ENCODE results near the gene ADAMTSL2. TPM values are rescaled to one million over a fixed set of nuclear protein-coding genes. Genes with fewer than 3 reads are reported as not detected.

ADAMTSL2 gene
- total RNA-seq, 3 donors from 2014 or later, result 0.08 to 0.14 TPM; not detected in 1

DNA sequence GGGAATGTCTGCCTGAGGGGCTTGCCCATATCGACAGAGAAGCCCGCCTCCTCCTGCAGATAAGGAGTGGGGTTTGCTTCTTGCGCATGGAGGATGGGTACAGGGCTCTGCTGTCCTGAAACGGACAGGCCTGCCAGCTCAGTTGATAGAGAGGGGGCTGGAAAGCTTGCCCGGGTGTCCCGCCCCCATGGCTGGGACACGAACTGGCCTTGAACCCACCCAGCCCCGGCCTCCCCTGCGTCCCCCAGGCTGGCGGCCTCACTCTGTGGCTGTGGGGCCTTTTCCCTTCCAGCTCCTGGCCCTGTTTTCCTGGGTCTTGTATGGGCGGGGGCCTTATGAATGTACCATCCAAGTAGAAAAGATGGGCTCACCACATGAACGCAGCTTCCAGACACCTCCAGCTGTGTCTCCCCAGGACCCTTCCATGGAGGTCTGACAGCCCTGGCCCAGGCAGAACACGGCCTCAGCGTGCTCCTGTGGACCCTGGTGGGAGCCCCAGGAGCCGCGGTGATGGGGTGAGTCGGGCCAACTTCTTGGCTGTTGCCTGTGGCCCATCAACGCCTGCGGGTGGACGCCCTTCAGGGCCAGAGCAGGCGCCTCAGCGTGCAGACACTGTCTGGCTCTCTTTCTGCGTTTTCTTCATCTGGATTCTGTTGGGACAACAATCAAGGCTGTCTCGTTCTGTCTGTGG, 39.7 kb upstream of the ADAMTSL2 start:
- ATAC-seq, result no peak
- Mint-ChIP-seq H3K36me3 (ENCODE audit: insufficient read depth) (no peaks in the 10 kb centered on the region), H3K27me3 (ENCODE audit: low read depth) (peaks cover 9% of the 10 kb centered on the region), H3K4me3 (no peak overlapping the region), H3K4me1 (ENCODE audit: low read depth) (no peaks in the 10 kb centered on the region), H3K9me3 (no peaks in the 10 kb centered on the region)
- DNase-seq, result no peak

- ATAC-seq, result no peak
- no peaks in the 10 kb centered on the region for H3K36me3 Mint-ChIP-seq (ENCODE audit: insufficient read depth)
- no peak for DNase-seq
- no peaks in the 10 kb centered on the region for H3K4me1 Mint-ChIP-seq (ENCODE audit: low read depth)
- no peaks in the 10 kb centered on the region for H3K9me3 Mint-ChIP-seq
- H3K27me3 Mint-ChIP-seq (ENCODE audit: low read depth), result peaks cover 6% of the 10 kb centered on the region
- no peak overlapping the region for H3K4me3 Mint-ChIP-seq
Observed at GRCh38 chr9:133495327-133496293, 38.9 kb upstream of the ADAMTSL2 start.

DNA sequence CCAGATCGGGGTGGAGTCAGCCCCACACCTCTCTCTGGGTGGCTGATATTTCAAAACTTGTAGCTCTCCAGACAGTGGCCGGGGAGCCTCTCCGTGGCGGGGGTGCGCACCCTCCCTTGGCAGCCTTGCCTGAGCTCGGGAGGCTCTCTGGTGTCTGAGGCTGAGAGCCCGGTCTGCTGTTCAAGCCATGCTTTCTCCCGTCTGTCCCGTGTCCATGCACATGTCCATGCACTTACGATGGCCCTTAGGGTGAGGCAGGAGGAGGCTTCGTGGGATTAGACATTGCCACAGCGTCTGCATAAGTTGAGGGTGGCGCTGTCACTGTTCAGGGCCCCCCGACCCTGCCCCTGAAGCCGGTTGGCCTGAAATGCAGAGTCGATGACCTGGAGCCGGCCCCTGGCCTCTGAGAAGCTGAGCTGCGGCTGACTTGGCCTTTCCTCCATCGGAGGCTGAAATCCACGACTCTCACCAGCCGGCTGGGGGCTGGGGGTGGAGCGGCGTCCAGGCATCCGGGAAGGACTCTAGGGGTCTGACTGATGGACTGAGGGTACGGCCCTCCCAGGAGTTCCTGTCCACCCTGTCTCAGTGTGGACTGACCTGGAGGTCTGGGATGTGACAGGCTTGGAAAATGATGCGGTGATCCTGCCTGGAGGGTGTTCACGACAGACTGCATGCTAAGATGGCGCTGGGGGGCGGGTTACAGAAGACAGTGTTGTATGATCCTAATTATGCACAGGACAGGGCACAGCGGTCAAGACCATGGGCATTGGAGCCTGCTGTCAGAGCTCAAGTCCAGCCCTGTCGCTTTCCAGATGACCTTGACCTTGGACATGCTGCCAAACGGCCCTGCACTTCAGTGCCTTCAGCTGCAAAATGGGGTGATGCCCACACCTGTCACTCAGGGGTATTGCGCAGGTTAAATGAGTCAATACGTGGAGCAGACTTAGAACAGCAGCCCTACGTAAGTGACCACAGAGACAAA, 37.4 kb upstream of the ADAMTSL2 start:
- no peaks in the 10 kb centered on the region for H3K4me1 Mint-ChIP-seq (ENCODE audit: low read depth)
- no peak for DNase-seq
- no peak overlapping the region for H3K4me3 Mint-ChIP-seq
- no peaks in the 10 kb centered on the region for H3K36me3 Mint-ChIP-seq (ENCODE audit: insufficient read depth)
- H3K27me3 Mint-ChIP-seq (ENCODE audit: low read depth), result peaks cover 6% of the 10 kb centered on the region
- peaks cover 11% of the 10 kb centered on the region for H3K9me3 Mint-ChIP-seq
- no peak for ATAC-seq

DNA sequence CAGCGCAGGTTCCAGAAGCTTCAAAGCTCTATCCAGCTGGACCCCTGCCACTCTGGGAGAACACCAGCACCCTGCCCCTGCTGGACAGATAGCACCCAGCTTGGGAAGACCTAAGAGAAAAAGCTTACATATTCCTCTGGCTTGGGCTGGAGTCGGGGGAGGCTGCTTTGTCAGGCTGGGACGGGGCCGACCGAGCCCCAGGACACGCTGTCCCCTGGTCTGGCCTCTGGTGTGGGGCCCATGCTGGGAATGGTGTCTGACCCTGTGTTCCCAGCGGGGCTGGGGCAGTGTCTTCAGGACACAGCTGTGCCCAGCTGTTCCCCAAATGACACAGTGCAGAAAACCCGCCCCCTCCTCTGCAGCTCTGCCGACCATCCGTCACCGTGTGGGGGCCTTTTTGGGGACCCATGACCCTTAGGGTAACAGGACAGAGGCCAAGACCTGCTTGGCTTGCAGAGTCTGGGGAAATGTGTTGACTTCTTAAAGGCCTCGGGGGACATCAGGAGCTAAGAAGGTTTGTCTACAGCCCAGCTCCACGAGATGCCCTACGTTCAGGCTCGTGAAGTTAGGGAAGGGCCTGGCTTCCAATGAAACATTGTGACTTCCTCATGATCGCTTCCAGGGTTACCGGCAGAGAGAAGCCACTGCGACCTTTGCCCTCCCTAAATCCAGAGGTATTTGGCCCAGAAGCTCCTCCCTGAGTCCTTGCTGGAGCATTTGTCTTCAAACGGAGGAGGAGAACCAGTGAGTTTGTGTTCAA, 35.2 kb upstream of the ADAMTSL2 start:
- Mint-ChIP-seq H3K9me3 (peaks cover 16% of the 10 kb centered on the region), H3K4me1 (ENCODE audit: low read depth) (no peaks in the 10 kb centered on the region), H3K27me3 (ENCODE audit: low read depth) (peaks cover 16% of the 10 kb centered on the region), H3K36me3 (ENCODE audit: insufficient read depth) (no peaks in the 10 kb centered on the region), H3K4me3 (no peak overlapping the region)
- ATAC-seq, result no peak
- no peak for DNase-seq

DNA sequence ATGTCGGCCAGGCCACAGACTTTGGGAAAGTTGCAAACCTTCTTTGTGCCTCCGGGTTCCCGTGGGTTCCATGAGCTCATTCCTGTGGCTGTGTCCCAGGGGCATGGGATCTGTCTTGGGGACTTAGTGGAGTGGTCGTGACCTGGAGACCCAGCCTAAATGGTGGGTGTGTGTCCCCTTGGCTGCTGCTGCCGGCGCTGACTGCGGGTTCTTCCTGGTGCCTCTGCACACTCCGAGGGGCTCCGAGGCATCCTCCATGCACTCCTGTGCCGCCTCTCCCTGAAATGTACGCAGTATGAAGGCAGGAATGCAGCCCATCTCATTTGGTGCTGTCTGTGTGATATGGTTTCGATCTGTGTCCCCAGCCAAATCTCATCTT, 34.6 kb upstream of the ADAMTSL2 start:
- H3K4me1 Mint-ChIP-seq (ENCODE audit: low read depth), result no peaks in the 10 kb centered on the region
- H3K9me3 Mint-ChIP-seq, result peaks cover 16% of the 10 kb centered on the region
- no peak for ATAC-seq

DNA sequence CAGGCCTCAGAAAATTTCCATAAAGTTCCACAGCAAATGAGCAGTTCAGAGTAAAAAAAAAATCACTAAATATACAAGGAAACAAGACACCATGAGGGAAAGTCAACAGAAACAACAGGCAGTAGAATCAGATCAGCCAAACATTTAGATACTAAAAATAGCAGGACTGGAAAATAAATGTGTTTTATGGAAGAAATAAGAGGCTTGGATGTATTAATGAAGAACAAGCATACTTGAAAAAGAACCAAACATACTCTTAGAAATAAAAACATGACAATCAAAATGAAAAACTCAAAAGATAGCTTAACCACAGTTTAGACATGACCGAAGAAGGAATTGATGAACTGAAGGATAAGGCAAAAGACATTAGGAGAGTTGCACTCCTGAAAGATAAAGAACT, 32.4 kb upstream of the ADAMTSL2 start:
- Mint-ChIP-seq H3K27me3 (ENCODE audit: low read depth) (peaks cover 16% of the 10 kb centered on the region), H3K4me3 (no peak overlapping the region), H3K9me3 (peaks cover 16% of the 10 kb centered on the region), H3K4me1 (ENCODE audit: low read depth) (no peaks in the 10 kb centered on the region), H3K36me3 (ENCODE audit: insufficient read depth) (no peaks in the 10 kb centered on the region)
- ATAC-seq (no peak), DNase-seq (no peak)

More for the DNA sequence above, 34.6 kb upstream of the ADAMTSL2 start:
- no peak for DNase-seq
- Mint-ChIP-seq H3K36me3 (ENCODE audit: insufficient read depth) (no peaks in the 10 kb centered on the region), H3K27me3 (ENCODE audit: low read depth) (peaks cover 16% of the 10 kb centered on the region), H3K4me3 (no peak overlapping the region)

- Mint-ChIP-seq H3K27me3 (ENCODE audit: low read depth) (peaks cover 10% of the 10 kb centered on the region), H3K36me3 (ENCODE audit: insufficient read depth) (no peaks in the 10 kb centered on the region), H3K9me3 (peaks cover 16% of the 10 kb centered on the region), H3K4me3 (no peak overlapping the region), H3K4me1 (ENCODE audit: low read depth) (peaks cover 19% of the 10 kb centered on the region)
- DNase-seq (no peak), ATAC-seq (no peak)
Observed at GRCh38 chr9:133505186-133505830, 29.2 kb upstream of the ADAMTSL2 start.

DNA sequence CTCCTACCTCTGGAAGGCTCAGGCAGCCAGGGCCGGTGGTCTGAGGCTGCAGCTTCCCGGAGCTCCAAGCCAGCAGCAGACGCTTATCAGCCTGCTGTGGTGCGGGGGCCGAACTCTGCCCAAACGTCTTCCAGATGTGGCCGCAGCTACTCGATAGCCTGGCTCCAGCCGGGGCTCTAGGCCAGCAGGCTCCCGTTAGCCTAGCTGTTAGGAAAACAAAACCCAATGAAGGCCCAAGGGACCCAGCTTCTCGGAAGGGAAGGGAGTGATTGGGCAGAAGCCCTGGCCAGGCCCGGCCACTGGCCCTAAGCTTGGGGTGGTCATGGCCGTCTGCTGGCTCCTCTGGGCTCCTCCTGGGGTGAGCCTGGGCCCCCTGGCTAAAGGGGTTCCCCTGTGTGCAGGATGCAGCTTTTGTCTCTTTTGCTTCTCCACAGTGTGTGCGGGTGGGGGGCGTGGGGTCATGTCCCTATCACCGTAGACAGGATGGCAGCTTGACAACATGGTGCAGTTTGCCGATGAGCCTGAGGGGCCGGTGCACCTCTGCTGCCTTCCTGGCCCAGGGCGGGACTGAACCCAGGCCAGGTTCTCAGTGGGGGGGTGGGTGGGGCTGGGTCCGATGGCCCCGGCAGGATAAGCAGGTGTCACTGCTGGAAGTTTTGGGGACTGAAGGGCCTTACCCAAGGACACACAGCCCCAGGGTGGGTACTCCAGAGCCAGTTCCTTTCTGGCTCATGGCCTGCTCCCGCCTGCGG, 28.4 kb upstream of the ADAMTSL2 start:
- no peak for DNase-seq
- Mint-ChIP-seq H3K9me3 (peaks cover 16% of the 10 kb centered on the region), H3K4me1 (ENCODE audit: low read depth) (peaks cover 19% of the 10 kb centered on the region), H3K36me3 (ENCODE audit: insufficient read depth) (no peaks in the 10 kb centered on the region), H3K27me3 (ENCODE audit: low read depth) (peaks cover 10% of the 10 kb centered on the region), H3K4me3 (no peak overlapping the region)
- ATAC-seq, result no peak

GRCh38 chr9:133506653-133507038, 27.9 kb upstream of the ADAMTSL2 start:
- peaks cover 11% of the 10 kb centered on the region for H3K9me3 Mint-ChIP-seq
- no peaks in the 10 kb centered on the region for H3K36me3 Mint-ChIP-seq (ENCODE audit: insufficient read depth)
- ATAC-seq (no peak), DNase-seq (no peak)
- H3K4me1 Mint-ChIP-seq (ENCODE audit: low read depth), result peaks cover 19% of the 10 kb centered on the region
- no peak overlapping the region for H3K4me3 Mint-ChIP-seq
- H3K27me3 Mint-ChIP-seq (ENCODE audit: low read depth), result peaks cover 10% of the 10 kb centered on the region

DNA sequence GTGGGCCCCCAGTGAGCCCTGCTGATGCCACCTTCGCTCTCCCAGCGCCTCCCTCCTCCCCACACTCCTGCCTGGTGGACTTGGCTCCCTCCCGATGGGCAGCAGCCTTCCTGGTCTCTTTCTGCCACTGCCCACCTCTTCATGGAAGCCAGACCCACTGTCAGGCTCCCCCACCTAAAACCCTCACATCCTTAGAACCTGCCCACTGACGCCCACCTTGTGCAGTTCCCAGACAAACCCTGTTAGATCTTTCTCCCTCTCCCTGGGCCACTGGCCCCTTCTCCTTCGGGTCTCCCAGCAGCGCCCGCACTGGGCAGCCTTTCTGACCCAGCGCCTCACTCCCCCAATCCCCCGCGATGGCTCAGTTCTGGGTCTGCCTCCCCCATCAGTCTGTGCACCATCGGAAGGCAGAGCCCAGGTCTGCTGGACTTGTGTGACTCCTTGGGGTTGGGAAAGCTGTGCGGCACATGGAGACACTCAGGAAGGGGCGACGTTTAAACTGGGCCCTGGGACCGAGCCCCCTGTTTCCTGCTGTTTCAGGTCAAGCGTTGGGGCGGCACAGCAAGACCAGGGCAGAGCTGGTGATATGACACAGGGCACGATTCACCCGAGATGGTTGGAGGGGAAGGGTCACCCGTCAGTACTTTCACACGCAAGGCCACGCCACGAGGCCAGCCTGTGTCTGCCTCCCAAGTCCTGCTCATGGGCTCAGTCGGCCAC, 27.1 kb upstream of the ADAMTSL2 start:
- peaks cover 3% of the 10 kb centered on the region for H3K9me3 Mint-ChIP-seq
- DNase-seq, result no peak
- H3K36me3 Mint-ChIP-seq (ENCODE audit: insufficient read depth), result no peaks in the 10 kb centered on the region
- no peak for ATAC-seq
- H3K4me3 Mint-ChIP-seq, result no peak overlapping the region
- H3K27me3 Mint-ChIP-seq (ENCODE audit: low read depth), result peaks cover 8% of the 10 kb centered on the region
- H3K4me1 Mint-ChIP-seq (ENCODE audit: low read depth), result peaks cover 19% of the 10 kb centered on the region

GRCh38 chr9:133508046-133508445, 26.5 kb upstream of the ADAMTSL2 start:
- no peak overlapping the region for H3K4me3 Mint-ChIP-seq
- no peak for ATAC-seq
- no peaks in the 10 kb centered on the region for H3K36me3 Mint-ChIP-seq (ENCODE audit: insufficient read depth)
- peaks cover 19% of the 10 kb centered on the region for H3K4me1 Mint-ChIP-seq (ENCODE audit: low read depth)
- H3K9me3 Mint-ChIP-seq, result no peaks in the 10 kb centered on the region
- peaks cover 6% of the 10 kb centered on the region for H3K27me3 Mint-ChIP-seq (ENCODE audit: low read depth)
- DNase-seq, result no peak

All from activated T-cell treated with anti-CD3 and anti-CD28 coated beads, Interleukin-2, amount 50 U/mL, for 4 hours (primary cell).